CD4-positive, alpha-beta T cell (primary cell): ENCODE measurements around the gene PTPRC. TPM values are rescaled to one million over a fixed set of nuclear protein-coding genes. Genes with fewer than 3 reads are reported as not detected.

Experiments
- ATAC-seq: fragments of 200-7000 bp; cut with Tn5 transposase; one replicate; pipeline ENCODE4 v1.10.0; 2022; ENCODE audit warnings: mild to moderate bottlenecking; ENCODE audit not compliant: poor library complexity
- CTCF ChIA-PET: fragments of 350-600 bp; sonication (Branson Sonifier 250); formaldehyde crosslinking; loops from one replicate; lab custom pipeline; 2021; ENCODE audit warnings: antibody characterized with exemption, inconsistent platforms; lab: Charles Lee
- POLR2A ChIA-PET: fragments of 350-600 bp; sonication (Branson Sonifier 250); formaldehyde crosslinking; loops from one replicate; lab custom pipeline; 2021; ENCODE audit warnings: antibody characterized with exemption, inconsistent platforms; lab: Charles Lee
- DNase-seq, 14 experiments: peaks; one replicate each; pipeline ENCODE4 v3.0.0-alpha.2; 2013 to 2020; ENCODE audit warnings: mixed read lengths in 2 of 14
- H3K27ac ChIP-seq, 2 donors: one replicate each; pipeline versions ENCODE4 v1.5.1 to v1.7.0; 2013; ENCODE audit warnings: low read length in 2 of 2, low read depth in 1 of 2, mild to moderate bottlenecking in 1 of 2
- H3K27me3 ChIP-seq, 2 experiments: 1 replicate in 1 of 2; 2 replicates in 1 of 2; pipeline versions ENCODE4 v1.6.1 to v1.7.0; 2013; ENCODE audit warnings: low read length in 2 of 2, control low read depth in 1 of 2, mild to moderate bottlenecking in 1 of 2, moderate library complexity in 1 of 2; ENCODE audit not compliant: insufficient read depth in 2 of 2, control insufficient read depth in 1 of 2
- H3K36me3 ChIP-seq: one replicate; pipeline ENCODE4 v1.6.1; 2013; ENCODE audit warnings: low read length, control low read depth; ENCODE audit not compliant: insufficient read depth
- H3K4me1 ChIP-seq: one replicate; pipeline ENCODE4 v1.6.1; 2013; ENCODE audit warnings: low read length, control low read depth; ENCODE audit not compliant: insufficient read depth
- H3K4me3 ChIP-seq: one replicate; pipeline ENCODE4 v1.5.1; 2013; ENCODE audit warnings: mild to moderate bottlenecking, low read length, moderate library complexity
- H3K9me3 ChIP-seq, 2 experiments: 1 replicate in 1 of 2; 2 replicates in 1 of 2; pipeline versions ENCODE4 v1.6.1 to v1.7.0; 2013; ENCODE audit warnings: low read length in 2 of 2, mild to moderate bottlenecking in 2 of 2, control low read depth in 1 of 2, moderate library complexity in 1 of 2; ENCODE audit not compliant: control insufficient read depth in 1 of 2, insufficient read depth in 1 of 2
- H3K27ac Mint-ChIP-seq: one replicate; pipeline ENCODE4 v1.8.0; 2020; ENCODE audit warnings: mixed read lengths
- H3K27me3 Mint-ChIP-seq: one replicate; pipeline ENCODE4 v1.8.0; 2021; ENCODE audit warnings: mixed read lengths
- H3K36me3 Mint-ChIP-seq: one replicate; pipeline ENCODE4 v1.8.0; 2021; ENCODE audit warnings: low read depth, mixed read lengths
- H3K4me1 Mint-ChIP-seq: one replicate; pipeline ENCODE4 v1.8.0; 2021; ENCODE audit warnings: low read depth, mixed read lengths
- H3K4me3 Mint-ChIP-seq: one replicate; pipeline ENCODE4 v1.8.0; 2020; ENCODE audit warnings: mild to moderate bottlenecking, mixed read lengths
- H3K9me3 Mint-ChIP-seq: one replicate; pipeline ENCODE4 v1.8.0; 2020; ENCODE audit warnings: mixed read lengths
- intact Hi-C, 2 experiments: fragments of 100-400 bp; cut with DNase I in 1 of 2; cut with micrococcal nuclease in 1 of 2; formaldehyde crosslinking; loops; one replicate each; pipeline versions ENCODE4 v1.15.1 to v1.9.0; 2023 to 2025; cut with DNase I, micrococcal nuclease
- total RNA-seq, 174 experiments: library from RNA in 2 of 174; stranded (reverse) in 2 of 174; gene quantifications; one replicate each; pipeline ENCODE4 v1.2.3 and lab custom pipeline; 2021 to 2026
- TF ChIP-seq, protein P1 (sequence below): fragments of 200-600 bp; IDR thresholded peaks from one replicate; pipeline ENCODE4 v1.8.0; 2022; ENCODE audit warnings: antibody characterized with exemption, mild to moderate bottlenecking

PTPRC gene
- total RNA-seq, 2 experiments from 2014 or later = 661 to 698 TPM

- POLR2A ChIA-PET = no interaction called here
- intact Hi-C loops = no loop called here
- TF ChIP-seq, protein P1, sequence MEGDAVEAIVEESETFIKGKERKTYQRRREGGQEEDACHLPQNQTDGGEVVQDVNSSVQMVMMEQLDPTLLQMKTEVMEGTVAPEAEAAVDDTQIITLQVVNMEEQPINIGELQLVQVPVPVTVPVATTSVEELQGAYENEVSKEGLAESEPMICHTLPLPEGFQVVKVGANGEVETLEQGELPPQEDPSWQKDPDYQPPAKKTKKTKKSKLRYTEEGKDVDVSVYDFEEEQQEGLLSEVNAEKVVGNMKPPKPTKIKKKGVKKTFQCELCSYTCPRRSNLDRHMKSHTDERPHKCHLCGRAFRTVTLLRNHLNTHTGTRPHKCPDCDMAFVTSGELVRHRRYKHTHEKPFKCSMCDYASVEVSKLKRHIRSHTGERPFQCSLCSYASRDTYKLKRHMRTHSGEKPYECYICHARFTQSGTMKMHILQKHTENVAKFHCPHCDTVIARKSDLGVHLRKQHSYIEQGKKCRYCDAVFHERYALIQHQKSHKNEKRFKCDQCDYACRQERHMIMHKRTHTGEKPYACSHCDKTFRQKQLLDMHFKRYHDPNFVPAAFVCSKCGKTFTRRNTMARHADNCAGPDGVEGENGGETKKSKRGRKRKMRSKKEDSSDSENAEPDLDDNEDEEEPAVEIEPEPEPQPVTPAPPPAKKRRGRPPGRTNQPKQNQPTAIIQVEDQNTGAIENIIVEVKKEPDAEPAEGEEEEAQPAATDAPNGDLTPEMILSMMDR = no peak
- no peaks in the 10 kb centered on the region for H3K9me3 ChIP-seq
- Mint-ChIP-seq H3K4me3 (no peak overlapping the region), H3K4me1 (no peaks in the 10 kb centered on the region), H3K27me3 (no peaks in the 10 kb centered on the region), H3K27ac (no peak overlapping the region), H3K9me3 (no peaks in the 10 kb centered on the region), H3K36me3 (peaks cover under 1% of the 10 kb centered on the region)
- H3K36me3 ChIP-seq = no peaks in the 10 kb centered on the region
- no peak overlapping the region for H3K27ac ChIP-seq
- ATAC-seq = no peak
- DNase-seq = no peak
- no peak overlapping the region for H3K4me3 ChIP-seq
- H3K27me3 ChIP-seq = no peaks in the 10 kb centered on the region
- H3K4me1 ChIP-seq = no peaks in the 10 kb centered on the region
- CTCF ChIA-PET = no interaction called here
Measured at GRCh38 chr1:198806861-198807260, 168.0 kb downstream of the PTPRC start.

Other genes with a start within 250 kb of the PTPRC start
- not detected for gene ATP6V1G3, start 98.4 kb upstream of the PTPRC start, total RNA-seq